Effector memory CD8-positive, alpha-beta T cell (primary cell): ENCODE data around the gene PIGT.
A peak's percentile ranks its signal among the peaks of the same experiment; 100 is the strongest.

ENCODE experiments used
- ATAC-seq: fragments of 150-1000 bp; cut with Tn5 transposase; replicated peaks from 2 replicates; pipeline ENCODE4 v1.10.0; 2021; ENCODE audit warnings: mild to moderate bottlenecking, moderate library complexity
- DNase-seq, 3 experiments: peaks; one replicate each; pipeline ENCODE4 v3.0.0; 2021
- H3K27ac Mint-ChIP-seq, 2 donors: one replicate each; pipeline ENCODE4 v1.8.0; 2022; ENCODE audit warnings: mild to moderate bottlenecking in 2 of 2, mixed read lengths in 2 of 2, moderate library complexity in 2 of 2
- H3K27me3 Mint-ChIP-seq, 2 donors: one replicate each; pipeline ENCODE4 v1.8.0; 2022; ENCODE audit warnings: mixed read lengths in 2 of 2
- H3K36me3 Mint-ChIP-seq: one replicate; pipeline ENCODE4 v1.8.0; 2022; ENCODE audit warnings: mild to moderate bottlenecking, moderate library complexity, mixed read lengths; ENCODE audit not compliant: insufficient read depth
- H3K4me1 Mint-ChIP-seq, 2 donors: one replicate each; pipeline ENCODE4 v1.8.0; 2022; ENCODE audit warnings: low read depth in 2 of 2, mixed read lengths in 2 of 2
- H3K4me3 Mint-ChIP-seq, 2 donors: one replicate each; pipeline ENCODE4 v1.8.0; 2022; ENCODE audit warnings: mild to moderate bottlenecking in 2 of 2, mixed read lengths in 2 of 2, moderate library complexity in 2 of 2
- H3K9me3 Mint-ChIP-seq, 2 donors: one replicate each; pipeline ENCODE4 v1.8.0; 2022; ENCODE audit warnings: mixed read lengths in 2 of 2

PIGT gene

GRCh38 chr20:45426320-45427016 is 10.5 kb downstream of the PIGT start:
- no peaks in the 10 kb centered on the region for H3K27me3 Mint-ChIP-seq
- no peaks in the 10 kb centered on the region for H3K9me3 Mint-ChIP-seq
- H3K36me3 Mint-ChIP-seq = peaks cover 44% of the 10 kb centered on the region
- no peak overlapping the region for H3K4me3 Mint-ChIP-seq
- ATAC-seq (no peak), DNase-seq (no peak)
- H3K4me1 Mint-ChIP-seq = peaks cover 0 to 3% of the 10 kb centered on the region in 2 donors
- peak overlapping the region in 1 of 2 donors; percentile 27 for H3K27ac Mint-ChIP-seq

DNA sequence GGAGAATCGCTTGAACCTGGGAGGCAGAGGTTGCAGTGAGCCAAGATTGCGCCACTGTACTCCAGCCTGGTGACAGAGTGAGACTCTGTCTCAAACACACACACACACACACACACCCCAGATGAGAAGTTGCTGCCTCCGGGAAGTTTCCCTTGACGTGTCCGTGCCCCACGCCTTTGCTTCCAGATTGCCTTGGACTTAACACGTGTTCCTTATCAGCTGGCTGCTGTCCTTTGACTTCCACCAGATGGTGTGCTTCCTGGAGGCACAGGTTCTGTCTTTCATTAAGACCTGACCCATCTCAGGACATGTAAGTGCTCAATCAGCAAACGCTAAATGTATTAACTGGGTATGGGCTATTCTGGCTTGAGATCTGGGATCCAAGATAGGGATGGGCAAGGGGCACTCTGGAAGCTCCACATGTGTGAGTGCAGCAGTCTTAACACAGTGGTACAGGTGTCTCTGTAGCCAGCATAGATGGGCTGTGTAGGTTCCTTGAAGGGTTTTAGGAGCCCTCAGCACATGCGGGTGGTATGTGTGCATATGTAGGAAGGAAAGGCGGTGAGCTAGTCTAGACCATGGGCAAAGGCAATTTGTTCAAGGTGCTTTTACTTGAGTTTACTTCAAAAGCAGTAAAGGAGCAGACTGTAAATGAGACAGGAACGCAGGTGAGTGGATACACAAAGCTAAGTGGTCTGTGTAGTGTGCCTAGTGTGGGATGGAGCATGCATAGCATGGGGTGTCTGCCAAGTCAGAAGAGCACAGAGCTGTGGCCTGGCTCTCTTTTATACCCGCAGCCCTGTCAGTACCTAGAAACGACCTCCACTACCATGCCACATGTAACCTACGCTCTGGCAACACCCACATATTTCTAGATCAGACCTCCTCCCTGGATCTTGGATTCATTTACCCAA is 11.6 kb downstream of the PIGT start:
- DNase-seq (no peak), ATAC-seq (no peak)
- peaks cover 34% of the 10 kb centered on the region for H3K36me3 Mint-ChIP-seq
- H3K27me3 Mint-ChIP-seq = no peaks in the 10 kb centered on the region
- H3K27ac Mint-ChIP-seq = no peak overlapping the region
- H3K4me1 Mint-ChIP-seq = peaks cover 0 to 3% of the 10 kb centered on the region in 2 donors
- H3K9me3 Mint-ChIP-seq = no peaks in the 10 kb centered on the region
- no peak overlapping the region for H3K4me3 Mint-ChIP-seq

DNA sequence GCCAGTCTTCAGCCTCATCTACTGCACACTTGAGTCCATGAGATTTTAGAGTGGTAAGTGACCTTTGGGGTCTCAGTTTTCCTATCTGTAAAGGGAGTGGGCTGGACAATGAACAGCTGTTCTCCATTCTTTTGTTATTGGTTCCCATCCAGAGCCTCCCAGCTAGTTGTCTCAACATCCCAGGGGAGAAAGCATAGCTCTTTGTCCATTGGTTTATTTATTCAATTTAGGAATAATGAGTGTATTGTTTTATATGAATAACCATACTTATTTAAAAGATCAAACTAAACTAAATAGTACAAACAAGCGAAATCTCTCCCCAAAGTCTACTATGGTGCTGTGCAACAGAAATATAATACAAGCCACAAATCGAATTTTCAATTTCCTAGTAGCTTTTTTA is 13.7 kb downstream of the PIGT start:
- no peaks in the 10 kb centered on the region for H3K27me3 Mint-ChIP-seq

DNA sequence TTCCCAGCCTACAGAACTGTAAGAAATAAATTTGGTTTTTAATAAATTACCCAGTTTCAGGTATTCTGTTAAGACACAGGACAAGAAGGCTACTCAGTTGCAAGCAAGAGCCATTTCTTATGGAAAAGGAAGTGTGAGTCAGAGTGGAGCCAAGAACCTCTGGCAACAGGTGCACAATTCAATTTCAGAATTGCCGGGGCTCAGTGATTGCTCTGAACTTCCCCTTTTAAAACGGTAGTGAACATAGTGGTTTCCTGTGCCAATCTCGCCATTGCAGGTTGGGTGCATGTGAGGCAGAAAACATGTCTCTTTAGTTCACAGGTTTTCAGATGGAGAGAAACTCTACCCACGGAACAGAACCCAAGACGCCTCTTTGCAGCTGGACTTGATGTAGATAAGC is 16.4 kb downstream of the PIGT start:
- H3K27ac Mint-ChIP-seq = peak overlapping the region; percentile 26 to 36
- H3K4me3 Mint-ChIP-seq = no peak overlapping the region
- H3K9me3 Mint-ChIP-seq = no peaks in the 10 kb centered on the region
- DNase-seq = peak; percentile 11 to 33 (median 16)
- H3K4me1 Mint-ChIP-seq = peaks cover 9% of the 10 kb centered on the region in 2 donors
- peaks cover under 1% of the 10 kb centered on the region for H3K36me3 Mint-ChIP-seq
- peak; percentile 56 for ATAC-seq
- no peaks in the 10 kb centered on the region for H3K27me3 Mint-ChIP-seq

More for the DNA sequence above, 13.7 kb downstream of the PIGT start:
- Mint-ChIP-seq H3K27ac (no peak overlapping the region), H3K4me3 (no peak overlapping the region), H3K36me3 (peaks cover 15% of the 10 kb centered on the region), H3K9me3 (no peaks in the 10 kb centered on the region), H3K4me1 (peaks cover 0 to 3% of the 10 kb centered on the region in 2 donors)
- no peak for DNase-seq
- no peak for ATAC-seq

DNA sequence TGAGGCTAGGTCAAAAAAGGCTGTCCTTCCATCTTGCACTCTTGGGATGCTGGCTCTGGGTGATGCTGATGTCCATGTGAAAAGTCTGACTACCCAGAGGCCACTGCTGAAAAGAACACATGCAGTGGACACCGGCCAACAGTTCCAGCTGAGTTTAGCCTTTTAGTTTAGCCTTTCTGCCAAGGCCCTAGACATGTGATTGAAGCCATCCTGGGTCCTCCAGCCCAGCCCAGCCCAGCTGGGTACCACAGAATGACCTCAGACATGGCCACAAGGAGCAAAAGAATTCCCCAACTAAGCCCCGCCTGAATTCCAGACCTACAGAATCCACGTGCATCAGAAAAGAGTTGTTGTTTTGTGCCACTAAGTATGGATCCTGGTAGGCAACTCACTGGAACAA is 17.4 kb downstream of the PIGT start:
- peak overlapping the region in 1 of 2 donors; percentile 36 for H3K27ac Mint-ChIP-seq
- no peaks in the 10 kb centered on the region for H3K9me3 Mint-ChIP-seq
- DNase-seq (no peak), ATAC-seq (no peak)
- peaks cover 9% of the 10 kb centered on the region in 2 donors for H3K4me1 Mint-ChIP-seq
- H3K27me3 Mint-ChIP-seq = no peaks in the 10 kb centered on the region
- H3K4me3 Mint-ChIP-seq = no peak overlapping the region
- H3K36me3 Mint-ChIP-seq = no peaks in the 10 kb centered on the region

DNA sequence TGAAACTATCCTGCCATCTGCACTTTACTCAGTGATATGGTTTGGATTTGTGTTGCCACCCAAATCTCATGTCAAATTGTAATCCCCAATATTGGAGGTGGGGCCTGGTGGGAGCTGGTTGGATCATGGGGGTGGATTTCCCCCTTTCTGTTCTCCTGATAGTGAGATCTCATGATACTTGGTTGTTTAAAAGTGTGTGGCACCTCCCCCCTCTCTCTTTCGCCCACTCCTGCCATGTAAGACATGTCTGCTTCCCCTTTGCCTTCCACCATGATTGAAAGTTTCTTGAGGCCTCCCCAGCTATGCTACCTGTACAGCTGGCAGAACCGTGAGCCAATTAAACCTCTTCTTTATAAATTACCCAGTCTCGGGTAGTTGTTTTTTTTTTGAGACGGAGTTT is 18.0 kb downstream of the PIGT start:
- peak overlapping the region in 1 of 2 donors; percentile 28 for H3K27ac Mint-ChIP-seq
- no peak for DNase-seq
- ATAC-seq = no peak
- H3K36me3 Mint-ChIP-seq = no peaks in the 10 kb centered on the region
- H3K4me1 Mint-ChIP-seq = peaks cover 9% of the 10 kb centered on the region in 2 donors
- no peaks in the 10 kb centered on the region for H3K27me3 Mint-ChIP-seq
- no peak overlapping the region for H3K4me3 Mint-ChIP-seq
- H3K9me3 Mint-ChIP-seq = no peaks in the 10 kb centered on the region

- Mint-ChIP-seq H3K9me3 (no peaks in the 10 kb centered on the region), H3K4me3 (peak overlapping the region; percentile 81 to 87), H3K27me3 (no peaks in the 10 kb centered on the region), H3K27ac (peak overlapping the region; percentile 38 to 85), H3K36me3 (no peaks in the 10 kb centered on the region), H3K4me1 (peaks cover 6 to 9% of the 10 kb centered on the region in 2 donors)
- peak; percentile 87 to 89 (median 88) for DNase-seq
- peak; percentile 95 for ATAC-seq
These were observed 21.0 kb downstream of the PIGT start for GRCh38 chr20:45436732-45437485.

DNA sequence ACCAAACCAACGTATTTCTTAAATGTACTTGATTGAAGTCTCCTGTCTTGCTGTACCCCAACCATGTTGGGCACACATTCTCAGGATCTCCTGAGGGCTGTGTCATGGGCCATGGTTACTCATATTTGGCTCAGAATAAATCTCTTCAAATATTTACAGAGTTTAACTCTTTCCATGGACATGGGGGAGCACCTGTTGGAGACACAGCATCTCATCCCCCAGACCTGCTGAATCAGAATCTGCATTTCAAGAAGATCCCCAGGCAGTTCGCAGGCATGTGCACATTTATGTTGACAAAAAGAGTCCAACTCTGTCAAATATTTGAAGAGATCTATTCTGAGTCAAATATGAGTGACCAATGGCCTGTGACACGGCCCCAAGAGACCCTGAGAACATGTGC is 24.5 kb downstream of the PIGT start:
- Mint-ChIP-seq H3K9me3 (no peaks in the 10 kb centered on the region), H3K4me3 (no peak overlapping the region), H3K36me3 (peaks cover 2% of the 10 kb centered on the region), H3K27ac (no peak overlapping the region), H3K4me1 (peaks cover 23 to 25% of the 10 kb centered on the region in 2 donors), H3K27me3 (peaks cover 0 to 7% of the 10 kb centered on the region in 2 donors)
- DNase-seq (no peak), ATAC-seq (no peak)

DNA sequence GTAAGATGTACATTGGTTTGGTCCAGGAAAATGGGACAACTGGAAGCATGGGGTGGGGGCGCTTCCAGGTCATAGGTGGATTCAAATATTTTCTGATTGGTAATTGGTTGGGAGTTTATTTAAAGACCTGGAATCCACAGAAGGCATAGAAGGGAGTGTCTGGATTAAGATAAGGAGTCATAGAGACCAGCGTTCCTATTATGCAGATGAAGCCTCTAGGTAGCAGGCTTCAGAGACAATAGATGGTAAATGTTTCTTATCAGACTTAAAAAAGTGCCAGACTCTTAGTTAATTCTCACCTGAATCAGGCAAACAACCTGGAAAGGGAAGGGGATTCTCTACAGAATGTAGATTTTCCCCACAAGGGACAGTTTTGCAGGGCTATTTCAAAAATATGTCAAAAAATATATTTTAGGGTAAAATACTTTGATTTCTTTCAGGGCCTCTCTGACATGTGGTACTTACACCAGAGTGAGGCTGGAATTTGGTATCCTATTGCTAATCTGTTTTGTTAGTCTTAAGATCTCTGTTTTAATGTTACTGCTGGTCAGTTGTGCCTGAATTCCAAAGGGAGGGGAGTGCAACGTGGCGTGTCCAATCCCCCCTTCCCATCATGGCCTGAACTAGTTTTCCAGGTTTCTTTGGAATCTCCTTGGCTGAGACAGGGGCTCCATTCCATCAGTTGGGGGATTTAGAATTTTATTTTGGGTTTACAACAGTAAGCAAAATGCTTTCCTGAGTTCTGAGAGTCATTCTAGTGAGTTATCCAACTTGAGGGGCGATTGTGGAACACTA is 25.1 kb downstream of the PIGT start:
- peaks cover 28 to 30% of the 10 kb centered on the region in 2 donors for H3K4me1 Mint-ChIP-seq
- ATAC-seq = no peak
- H3K27ac Mint-ChIP-seq = no peak overlapping the region
- peaks cover 5% of the 10 kb centered on the region for H3K36me3 Mint-ChIP-seq
- DNase-seq = no peak
- H3K4me3 Mint-ChIP-seq = no peak overlapping the region
- no peaks in the 10 kb centered on the region for H3K9me3 Mint-ChIP-seq
- peaks cover 0 to 14% of the 10 kb centered on the region in 2 donors for H3K27me3 Mint-ChIP-seq

DNA sequence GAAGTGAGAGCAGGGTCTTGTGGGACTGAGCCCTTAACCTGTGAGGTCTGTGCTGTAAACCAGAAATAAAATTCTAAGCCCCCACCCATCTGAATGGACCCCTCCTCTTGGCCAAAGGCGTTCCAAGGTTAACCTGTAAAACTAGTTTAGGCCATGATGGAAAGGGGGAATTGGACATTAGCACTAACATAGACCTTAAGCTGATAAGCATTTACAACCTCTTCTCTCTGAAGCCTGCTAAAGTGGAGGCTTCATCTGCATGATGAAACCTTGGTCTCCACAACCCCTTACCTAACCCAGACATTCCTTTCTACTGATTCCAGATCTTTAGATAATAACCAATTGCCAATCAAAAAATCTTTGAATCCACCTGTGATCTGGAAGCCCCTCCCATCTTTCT is 25.8 kb downstream of the PIGT start:
- DNase-seq (no peak), ATAC-seq (no peak)
- Mint-ChIP-seq H3K36me3 (peaks cover 6% of the 10 kb centered on the region), H3K4me3 (no peak overlapping the region), H3K9me3 (no peaks in the 10 kb centered on the region), H3K27ac (no peak overlapping the region), H3K4me1 (peaks cover 23 to 28% of the 10 kb centered on the region in 2 donors), H3K27me3 (peaks cover 0 to 21% of the 10 kb centered on the region in 2 donors)

DNA sequence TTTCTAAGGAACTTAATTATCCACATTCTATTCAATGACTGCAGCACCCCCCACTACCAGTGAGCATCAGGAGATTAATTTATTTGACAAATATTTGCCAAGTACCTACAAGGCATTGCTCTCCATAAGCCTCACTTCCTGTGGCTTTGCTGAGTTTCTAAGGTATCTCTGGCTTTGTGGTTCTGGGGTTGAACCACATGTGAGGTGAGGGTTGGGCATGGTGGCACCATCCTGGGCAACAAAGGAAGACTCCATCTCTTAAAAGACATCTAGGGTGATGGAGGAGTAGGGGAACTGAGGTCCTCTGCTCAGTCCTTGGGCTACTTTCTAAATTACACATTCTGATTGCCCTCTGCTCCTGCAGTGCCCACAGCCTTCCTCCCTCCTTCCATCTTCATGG is 28.1 kb downstream of the PIGT start:
- ATAC-seq = peak; percentile 98
- peaks cover 22 to 24% of the 10 kb centered on the region in 2 donors for H3K4me1 Mint-ChIP-seq
- no peaks in the 10 kb centered on the region for H3K9me3 Mint-ChIP-seq
- peak overlapping the region in 1 of 2 donors; percentile 45 for H3K27ac Mint-ChIP-seq
- H3K4me3 Mint-ChIP-seq = peak overlapping the region in 1 of 2 donors; percentile 30
- peaks cover 0 to 39% of the 10 kb centered on the region in 2 donors for H3K27me3 Mint-ChIP-seq
- peaks cover 6% of the 10 kb centered on the region for H3K36me3 Mint-ChIP-seq
- peak; percentile 36 to 38 (median 38) for DNase-seq

DNA sequence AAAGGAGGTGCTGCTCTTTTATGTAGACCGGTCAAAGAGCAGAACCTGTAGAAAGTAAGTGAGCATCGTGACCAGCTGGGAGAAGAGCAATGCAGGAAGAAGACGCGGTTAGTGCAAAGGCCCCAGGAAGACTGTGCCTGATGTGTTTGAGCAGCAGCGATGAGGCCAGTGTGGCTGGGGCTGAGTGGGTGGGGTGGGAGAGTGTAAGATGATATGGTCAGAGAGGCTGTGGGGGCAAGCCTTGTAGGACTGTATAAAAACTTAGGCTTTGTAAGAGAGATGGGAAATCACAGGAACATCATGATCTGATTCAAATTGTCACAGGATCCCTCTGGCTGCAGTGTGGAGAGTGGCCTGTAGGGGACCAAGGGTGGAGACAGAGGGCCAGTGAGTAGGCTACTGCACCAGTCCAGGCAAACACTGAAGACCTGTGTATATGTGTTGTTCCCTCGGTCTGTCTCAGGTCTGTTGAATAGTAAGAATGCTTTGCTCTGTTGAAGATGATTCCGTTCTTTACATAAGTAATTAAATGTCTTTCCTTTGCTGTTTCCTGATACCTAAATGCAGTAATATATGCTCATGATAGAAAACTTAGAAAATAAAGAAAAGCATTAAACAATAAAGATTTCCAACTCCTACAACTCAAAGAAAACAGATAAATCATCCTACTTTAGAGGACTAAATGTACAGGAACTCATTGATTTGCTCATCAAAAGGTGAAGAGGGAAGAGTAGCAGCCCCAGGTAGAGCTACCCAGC is 30.0 kb downstream of the PIGT start:
- Mint-ChIP-seq H3K9me3 (no peaks in the 10 kb centered on the region), H3K27ac (no peak overlapping the region), H3K36me3 (peaks cover 6% of the 10 kb centered on the region), H3K4me1 (peaks cover 22 to 24% of the 10 kb centered on the region in 2 donors), H3K4me3 (no peak overlapping the region), H3K27me3 (peaks cover 0 to 39% of the 10 kb centered on the region in 2 donors)
- DNase-seq (peak in 1 of 3 experiments; percentile 32), ATAC-seq (peak; percentile 37)
